ENCODE data around the gene NEUROG1.
A peak's percentile ranks its signal among the peaks of the same experiment; 100 is the strongest.
"Not testable (repeated sequence)": the region's sequence is repeated elsewhere in the genome, so short reads cannot be mapped to it uniquely, and the experiment has no call there.

Gene NEUROG1

DNA sequence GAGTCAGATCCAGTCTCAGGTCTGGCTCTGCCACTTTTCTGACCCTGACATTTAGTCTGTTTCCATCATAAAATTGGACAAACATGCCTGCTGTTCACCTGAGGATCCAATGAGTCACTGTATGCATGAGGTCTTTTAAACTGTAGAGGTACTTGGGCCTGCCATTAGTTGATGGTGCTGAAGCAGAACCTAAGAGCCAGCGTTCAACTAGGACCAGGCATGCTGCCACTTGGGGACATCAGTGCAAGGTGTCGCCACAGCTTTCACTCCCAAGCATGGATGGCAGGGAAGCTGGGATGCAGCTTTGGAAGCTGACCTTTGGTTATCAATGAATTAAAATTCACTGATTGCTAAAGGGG is 37.1 kb downstream of the NEUROG1 start:
- 59 to 67% methylated on average over 2 of the region's 2 CpGs for WGBS, 2 experiments
- H3K4me1 ChIP-seq (ENCODE audit: control insufficient read depth, insufficient read depth, low read length) = peaks cover 29% of the 10 kb centered on the region
- H3K4me3 ChIP-seq (ENCODE audit: insufficient read depth, low read depth, low read length) = no peak overlapping the region
- no peaks in the 10 kb centered on the region for H3K36me3 ChIP-seq (ENCODE audit: control insufficient read depth, insufficient read depth, low read length)
- H3K9me3 ChIP-seq (ENCODE audit: control insufficient read depth, low read length) = no peaks in the 10 kb centered on the region
- H3K27ac ChIP-seq (ENCODE audit: insufficient read depth, low read depth, low read length, poor library complexity, severe bottlenecking) = no peak overlapping the region
- peaks cover 99% of the 10 kb centered on the region for H3K27me3 ChIP-seq (ENCODE audit: control insufficient read depth, insufficient read depth, low read length, poor library complexity, severe bottlenecking)

DNA sequence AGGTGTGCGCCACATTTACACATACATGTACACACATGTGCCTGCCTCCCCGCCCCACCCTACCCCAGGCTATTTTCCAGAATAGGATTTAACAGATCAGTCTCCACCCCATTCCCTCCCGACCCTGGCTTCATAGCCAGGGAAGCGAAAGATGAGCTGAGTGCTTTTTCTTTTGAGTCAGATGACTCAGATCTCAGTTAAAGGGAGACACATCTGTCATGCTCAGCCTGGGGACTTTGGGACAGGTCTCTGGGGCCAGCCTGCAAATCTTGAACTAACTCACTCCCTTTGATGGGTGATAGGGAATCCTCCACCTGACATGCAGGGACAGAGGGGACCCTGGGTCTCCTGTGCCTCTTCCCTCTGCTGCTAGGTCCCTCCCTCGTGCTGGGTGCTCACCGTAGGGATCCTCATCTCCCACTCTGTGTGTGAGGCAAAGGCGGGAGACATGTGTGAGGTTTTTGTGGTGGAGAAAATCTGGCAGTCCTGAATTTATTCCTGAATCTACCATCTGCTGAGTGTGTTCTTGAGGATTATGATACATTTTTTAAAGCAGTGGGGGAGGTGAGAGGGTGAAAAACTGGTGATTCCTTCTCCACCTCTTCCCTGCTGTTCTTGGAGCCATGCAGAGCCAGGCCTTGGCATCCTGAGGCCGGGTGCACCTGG is 37.7 kb downstream of the NEUROG1 start:
- H3K27me3 ChIP-seq (ENCODE audit: control insufficient read depth, insufficient read depth, low read length, poor library complexity, severe bottlenecking) = peaks cover 99% of the 10 kb centered on the region

GRCh38 chr5:135495531-135495930 is 40.2 kb downstream of the NEUROG1 start:
- Histone ChIP-seq H3K27me3 (ENCODE audit: control insufficient read depth, insufficient read depth, low read length, poor library complexity, severe bottlenecking) (peaks cover 99% of the 10 kb centered on the region), H3K4me1 (ENCODE audit: control insufficient read depth, insufficient read depth, low read length) (peaks cover 46% of the 10 kb centered on the region)
- H3K27ac ChIP-seq (ENCODE audit: insufficient read depth, low read depth, low read length, poor library complexity, severe bottlenecking); H3K4me3 ChIP-seq (ENCODE audit: insufficient read depth, low read depth, low read length); H3K9me3 ChIP-seq (ENCODE audit: control insufficient read depth, low read length); H3K36me3 ChIP-seq (ENCODE audit: control insufficient read depth, insufficient read depth, low read length): not testable (repeated sequence)
- WGBS, 2 experiments = 69 to 77% methylated on average over 4 of the region's 4 CpGs

More for the DNA sequence above, 37.7 kb downstream of the NEUROG1 start:
- 61 to 64% methylated on average over 8 of the region's 8 CpGs for WGBS, 2 experiments
- H3K36me3 ChIP-seq (ENCODE audit: control insufficient read depth, insufficient read depth, low read length) = no peaks in the 10 kb centered on the region
- H3K4me1 ChIP-seq (ENCODE audit: control insufficient read depth, insufficient read depth, low read length) = peaks cover 29% of the 10 kb centered on the region
- H3K4me3 ChIP-seq (ENCODE audit: insufficient read depth, low read depth, low read length) = no peak overlapping the region
- no peaks in the 10 kb centered on the region for H3K9me3 ChIP-seq (ENCODE audit: control insufficient read depth, low read length)
- no peak overlapping the region for H3K27ac ChIP-seq (ENCODE audit: insufficient read depth, low read depth, low read length, poor library complexity, severe bottlenecking)

DNA sequence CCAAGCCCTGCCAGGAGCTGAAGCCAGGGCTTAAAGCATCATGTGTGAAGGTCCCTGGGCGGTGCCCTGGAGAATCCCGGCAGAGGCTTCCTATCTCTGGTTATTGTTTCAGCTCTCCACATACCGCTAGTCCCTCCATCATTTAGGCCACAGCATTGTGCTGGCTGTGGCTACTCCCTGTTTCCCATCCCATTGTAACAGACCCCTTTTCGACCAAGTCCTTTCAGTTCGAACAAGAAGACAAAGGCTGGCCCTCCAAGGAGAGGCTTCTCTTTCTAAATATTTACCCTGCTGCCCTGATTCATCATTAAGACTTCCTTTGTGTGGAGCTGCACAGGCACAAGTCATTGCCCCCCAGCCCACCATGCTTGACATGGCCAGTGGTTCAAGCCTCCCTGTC is 41.6 kb downstream of the NEUROG1 start:
- Histone ChIP-seq H3K27me3 (ENCODE audit: control insufficient read depth, insufficient read depth, low read length, poor library complexity, severe bottlenecking) (peaks cover 100% of the 10 kb centered on the region), H3K36me3 (ENCODE audit: control insufficient read depth, insufficient read depth, low read length) (no peaks in the 10 kb centered on the region), H3K4me1 (ENCODE audit: control insufficient read depth, insufficient read depth, low read length) (peaks cover 58% of the 10 kb centered on the region), H3K4me3 (ENCODE audit: insufficient read depth, low read depth, low read length) (no peak overlapping the region), H3K27ac (ENCODE audit: insufficient read depth, low read depth, low read length, poor library complexity, severe bottlenecking) (no peak overlapping the region), H3K9me3 (ENCODE audit: control insufficient read depth, low read length) (no peaks in the 10 kb centered on the region)
- WGBS, 2 experiments = 36% methylated on average over 5 of the region's 5 CpGs

DNA sequence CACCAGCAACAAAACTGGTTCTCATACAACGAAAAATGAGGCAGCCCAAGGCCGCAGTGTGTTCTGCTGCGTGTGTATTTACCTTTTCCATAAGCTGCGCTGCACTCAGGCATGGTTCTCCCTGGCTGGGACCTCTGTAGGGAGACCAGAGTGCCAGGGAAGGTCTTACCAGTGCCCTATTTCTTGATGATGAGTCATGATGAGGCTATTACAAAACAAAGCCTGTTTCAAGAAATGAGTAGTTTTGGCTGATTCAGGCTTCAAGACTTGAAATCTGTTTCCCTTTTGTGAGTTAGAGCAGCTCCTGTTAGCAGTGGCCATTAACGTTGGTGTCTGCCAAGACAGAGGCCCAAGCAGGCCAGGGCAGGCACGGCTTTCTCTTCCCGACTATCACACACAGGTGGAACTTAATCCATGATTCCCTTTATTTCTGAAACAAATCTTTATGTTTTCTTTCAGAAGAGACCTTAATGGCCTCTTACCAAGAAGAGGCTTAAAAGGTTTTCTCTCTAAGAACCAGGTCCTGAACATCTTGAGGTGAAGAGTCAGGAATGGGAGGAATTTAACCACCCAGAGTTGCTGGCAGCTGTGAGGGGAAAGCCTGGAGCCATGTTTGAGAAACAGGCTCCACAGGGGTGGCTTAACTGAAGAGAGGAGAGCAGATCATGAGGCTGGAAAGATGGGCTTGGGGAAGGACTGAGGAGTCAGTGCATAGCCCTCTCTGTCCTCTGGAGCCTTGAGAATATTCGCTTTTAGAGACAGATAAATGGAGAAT is 42.2 kb downstream of the NEUROG1 start:
- peaks cover 53% of the 10 kb centered on the region for H3K4me1 ChIP-seq (ENCODE audit: control insufficient read depth, insufficient read depth, low read length)
- 85 to 88% methylated on average over 8 of the region's 8 CpGs for WGBS, 2 experiments
- no peak overlapping the region for H3K27ac ChIP-seq (ENCODE audit: insufficient read depth, low read depth, low read length, poor library complexity, severe bottlenecking)
- H3K27me3 ChIP-seq (ENCODE audit: control insufficient read depth, insufficient read depth, low read length, poor library complexity, severe bottlenecking) = peaks cover 100% of the 10 kb centered on the region
- H3K4me3 ChIP-seq (ENCODE audit: insufficient read depth, low read depth, low read length) = no peak overlapping the region
- no peaks in the 10 kb centered on the region for H3K36me3 ChIP-seq (ENCODE audit: control insufficient read depth, insufficient read depth, low read length)
- no peaks in the 10 kb centered on the region for H3K9me3 ChIP-seq (ENCODE audit: control insufficient read depth, low read length)

GRCh38 chr5:135492319-135492626 is 43.5 kb downstream of the NEUROG1 start:
- Histone ChIP-seq H3K27me3 (ENCODE audit: control insufficient read depth, insufficient read depth, low read length, poor library complexity, severe bottlenecking) (peaks cover 100% of the 10 kb centered on the region), H3K4me1 (ENCODE audit: control insufficient read depth, insufficient read depth, low read length) (peaks cover 56% of the 10 kb centered on the region), H3K27ac (ENCODE audit: insufficient read depth, low read depth, low read length, poor library complexity, severe bottlenecking) (no peak overlapping the region), H3K9me3 (ENCODE audit: control insufficient read depth, low read length) (no peaks in the 10 kb centered on the region), H3K36me3 (ENCODE audit: control insufficient read depth, insufficient read depth, low read length) (no peaks in the 10 kb centered on the region), H3K4me3 (ENCODE audit: insufficient read depth, low read depth, low read length) (no peak overlapping the region)
- 53 to 70% methylated on average over 3 of the region's 3 CpGs for WGBS, 2 experiments

GRCh38 chr5:135491552-135492318 is 44.0 kb downstream of the NEUROG1 start:
- Histone ChIP-seq H3K36me3 (ENCODE audit: control insufficient read depth, insufficient read depth, low read length) (no peaks in the 10 kb centered on the region), H3K27ac (ENCODE audit: insufficient read depth, low read depth, low read length, poor library complexity, severe bottlenecking) (no peak overlapping the region), H3K9me3 (ENCODE audit: control insufficient read depth, low read length) (no peaks in the 10 kb centered on the region), H3K4me3 (ENCODE audit: insufficient read depth, low read depth, low read length) (peak overlapping the region; percentile 2), H3K27me3 (ENCODE audit: control insufficient read depth, insufficient read depth, low read length, poor library complexity, severe bottlenecking) (peaks cover 100% of the 10 kb centered on the region), H3K4me1 (ENCODE audit: control insufficient read depth, insufficient read depth, low read length) (peaks cover 61% of the 10 kb centered on the region)
- 3% methylated on average over 40 of the region's 40 CpGs for WGBS, 2 experiments

GRCh38 chr5:135491038-135491551 is 44.7 kb downstream of the NEUROG1 start:
- Histone ChIP-seq H3K4me1 (ENCODE audit: control insufficient read depth, insufficient read depth, low read length) (peaks cover 61% of the 10 kb centered on the region), H3K27ac (ENCODE audit: insufficient read depth, low read depth, low read length, poor library complexity, severe bottlenecking) (no peak overlapping the region), H3K36me3 (ENCODE audit: control insufficient read depth, insufficient read depth, low read length) (no peaks in the 10 kb centered on the region), H3K4me3 (ENCODE audit: insufficient read depth, low read depth, low read length) (peak overlapping the region; percentile 8), H3K27me3 (ENCODE audit: control insufficient read depth, insufficient read depth, low read length, poor library complexity, severe bottlenecking) (peaks cover 100% of the 10 kb centered on the region), H3K9me3 (ENCODE audit: control insufficient read depth, low read length) (no peaks in the 10 kb centered on the region)
- WGBS, 2 experiments = 4 to 5% methylated on average over 14 of the region's 14 CpGs

- Histone ChIP-seq H3K4me1 (ENCODE audit: control insufficient read depth, insufficient read depth, low read length) (peaks cover 65% of the 10 kb centered on the region), H3K36me3 (ENCODE audit: control insufficient read depth, insufficient read depth, low read length) (no peaks in the 10 kb centered on the region), H3K4me3 (ENCODE audit: insufficient read depth, low read depth, low read length) (peak overlapping the region; percentile 13), H3K9me3 (ENCODE audit: control insufficient read depth, low read length) (no peaks in the 10 kb centered on the region), H3K27ac (ENCODE audit: insufficient read depth, low read depth, low read length, poor library complexity, severe bottlenecking) (no peak overlapping the region), H3K27me3 (ENCODE audit: control insufficient read depth, insufficient read depth, low read length, poor library complexity, severe bottlenecking) (peaks cover 100% of the 10 kb centered on the region)
- WGBS, 2 experiments = 1% methylated on average over 49 of the region's 49 CpGs
These were observed 45.3 kb downstream of the NEUROG1 start for GRCh38 chr5:135490245-135491037.

Measured in ectodermal cell (in vitro differentiated cells).